Lung microvascular endothelial cell (primary cell): ENCODE data around the gene CDC25A. TPM values are rescaled to one million over a fixed set of nuclear protein-coding genes. Genes with fewer than 3 reads are reported as not detected.
"Not testable (repeated sequence)": the region's sequence is repeated elsewhere in the genome, so short reads cannot be mapped to it uniquely, and the experiment has no call there.

Source experiments
- DNase-seq, 2 donors: peaks; one replicate each; pipeline versions ENCODE4 v3.0.0 to v3.0.0-alpha.2; 2010; ENCODE audit warnings: low read depth in 2 of 2
- total RNA-seq: library from RNA; depleted of rRNA; stranded (reverse); fragments of >200 nt; gene quantifications from 2 replicates; pipeline ENCODE4 v1.2.1, GENCODE V29; 2014

Gene CDC25A
- total RNA-seq, 1 donor from 2014 or later: 5.0 TPM

DNA sequence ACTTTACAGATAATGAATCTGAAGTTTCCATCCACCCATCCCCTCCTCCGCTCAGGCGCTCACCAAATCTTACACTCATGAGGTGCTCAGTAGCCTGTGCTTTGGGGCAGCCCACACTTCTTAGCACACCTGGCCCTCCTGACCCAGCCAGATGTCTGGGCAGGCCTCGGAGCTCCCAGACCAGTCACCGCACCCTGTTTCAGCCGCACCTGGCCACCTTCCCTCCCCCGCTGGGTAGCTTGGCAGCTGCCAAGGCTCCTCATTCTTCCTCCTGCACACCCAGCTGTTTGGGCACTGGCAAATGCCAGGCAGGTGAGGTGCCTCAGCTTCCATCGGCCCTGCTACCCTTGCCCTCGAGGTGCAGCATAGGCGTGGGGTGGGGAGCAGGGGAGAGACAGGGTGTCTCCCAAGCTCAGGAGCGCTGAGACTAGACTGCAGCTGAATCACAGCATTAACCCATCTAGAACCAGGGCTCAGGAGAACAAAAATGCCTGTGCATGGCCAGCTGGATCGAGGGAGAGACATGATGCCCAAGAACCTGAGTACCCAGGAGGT is 45.8 kb downstream of the CDC25A start:
- no peak for DNase-seq

DNA sequence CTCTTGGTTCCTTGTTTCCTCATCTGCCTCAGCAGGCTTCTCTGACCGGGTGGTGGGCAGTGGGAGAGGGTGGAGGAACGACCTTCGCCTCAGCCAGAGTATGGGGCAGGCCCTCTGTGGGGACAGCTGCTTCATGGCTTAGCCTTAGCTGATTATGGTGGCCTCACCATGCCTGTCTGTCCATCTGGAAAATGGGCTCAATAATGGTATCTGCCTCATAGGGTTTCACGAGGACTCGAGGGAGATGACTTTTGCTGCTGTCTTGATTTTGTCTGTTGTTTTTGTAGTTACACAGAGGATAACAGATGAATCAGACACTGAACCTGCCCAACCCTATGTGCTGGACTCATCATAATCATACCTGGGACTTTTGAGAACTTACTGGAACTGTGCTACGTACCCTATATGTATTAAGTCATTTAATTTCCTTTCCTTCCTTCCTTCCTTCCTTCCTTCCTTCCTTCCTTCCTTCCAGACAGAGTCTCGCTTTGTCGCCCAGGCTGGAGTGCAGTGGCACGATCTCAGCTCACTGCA is 46.5 kb downstream of the CDC25A start:
- no peak for DNase-seq

DNA sequence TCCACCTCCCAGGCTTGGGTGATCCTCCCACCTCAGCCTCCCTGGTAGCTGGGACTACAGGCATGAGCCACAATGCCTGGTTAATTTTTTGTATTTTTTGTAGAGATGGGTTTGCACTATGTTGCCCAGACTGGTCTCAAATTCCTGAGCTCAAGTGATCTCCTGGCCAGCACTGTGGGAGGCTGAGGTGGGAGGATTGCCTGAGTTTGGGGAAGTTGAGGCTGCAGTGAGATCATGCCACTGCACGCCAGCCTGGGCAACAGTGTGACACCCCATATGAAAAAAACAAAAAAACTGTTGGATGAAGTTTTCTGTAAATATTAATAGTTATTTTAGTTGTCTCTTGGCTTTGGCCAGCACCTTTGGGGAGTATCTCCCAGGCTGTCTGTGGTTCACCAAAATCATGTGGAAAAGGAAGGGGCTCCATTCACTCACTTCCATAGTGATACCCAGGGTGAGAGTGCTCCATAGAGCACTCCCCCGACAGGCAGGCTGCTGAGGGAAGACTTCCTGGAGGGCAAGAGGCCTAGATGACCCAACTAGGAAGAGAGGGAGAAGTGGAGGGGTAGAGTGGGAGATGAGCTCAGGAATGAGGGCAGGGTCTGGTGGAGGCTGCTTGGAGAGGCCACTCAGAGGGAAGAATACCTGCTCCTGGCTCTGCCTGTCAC is 47.1 kb downstream of the CDC25A start:
- DNase-seq: no peak

DNA sequence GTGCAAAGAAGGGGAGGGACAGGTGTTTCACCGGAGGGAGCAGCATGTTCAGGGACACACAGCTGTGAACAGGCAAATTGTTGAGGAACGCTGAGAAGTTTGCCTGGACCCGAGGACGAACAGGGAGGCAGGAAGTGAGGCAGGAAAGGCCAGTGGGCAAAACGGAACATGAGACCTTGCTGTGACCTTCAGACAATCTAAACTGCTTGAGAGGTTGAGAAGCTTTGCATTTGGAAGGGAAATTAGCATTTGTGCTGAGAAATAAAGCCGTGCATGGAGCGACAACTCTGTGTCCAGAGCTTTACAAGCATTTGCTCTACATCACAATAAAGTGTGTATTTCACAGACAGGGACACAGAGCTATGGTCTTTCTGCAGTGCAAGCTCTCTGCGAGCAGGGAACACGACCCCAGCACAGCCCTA is 47.9 kb downstream of the CDC25A start:
- DNase-seq: peak; percentile 22 to 57

DNA sequence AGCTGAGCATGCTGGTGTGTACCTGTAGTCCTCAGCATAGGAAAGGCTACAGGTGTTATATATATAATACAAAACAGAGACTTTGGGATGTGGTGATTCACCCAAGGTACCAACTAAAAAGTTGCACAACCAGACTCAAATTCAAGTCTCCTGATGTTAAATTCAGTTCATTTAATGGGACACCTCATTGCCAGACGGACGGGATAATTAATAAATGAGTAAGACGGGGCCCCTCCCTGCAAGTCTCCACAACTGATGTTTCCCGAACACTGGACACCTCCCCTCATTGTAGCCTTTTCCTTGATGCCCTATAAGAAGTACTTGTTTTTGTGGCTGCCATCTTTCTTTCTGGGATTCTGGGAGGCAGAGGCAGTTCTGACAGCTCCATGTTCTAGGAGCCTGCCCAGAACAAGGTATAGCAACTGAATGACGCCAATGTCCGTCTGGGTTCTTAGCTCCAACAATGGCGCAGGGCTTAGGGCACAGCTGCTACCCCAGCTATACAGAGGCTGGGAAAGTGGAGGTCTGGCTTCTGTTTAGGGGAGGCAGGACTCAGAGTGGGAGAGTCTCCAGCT is 50.7 kb downstream of the CDC25A start:
- DNase-seq: no peak

DNA sequence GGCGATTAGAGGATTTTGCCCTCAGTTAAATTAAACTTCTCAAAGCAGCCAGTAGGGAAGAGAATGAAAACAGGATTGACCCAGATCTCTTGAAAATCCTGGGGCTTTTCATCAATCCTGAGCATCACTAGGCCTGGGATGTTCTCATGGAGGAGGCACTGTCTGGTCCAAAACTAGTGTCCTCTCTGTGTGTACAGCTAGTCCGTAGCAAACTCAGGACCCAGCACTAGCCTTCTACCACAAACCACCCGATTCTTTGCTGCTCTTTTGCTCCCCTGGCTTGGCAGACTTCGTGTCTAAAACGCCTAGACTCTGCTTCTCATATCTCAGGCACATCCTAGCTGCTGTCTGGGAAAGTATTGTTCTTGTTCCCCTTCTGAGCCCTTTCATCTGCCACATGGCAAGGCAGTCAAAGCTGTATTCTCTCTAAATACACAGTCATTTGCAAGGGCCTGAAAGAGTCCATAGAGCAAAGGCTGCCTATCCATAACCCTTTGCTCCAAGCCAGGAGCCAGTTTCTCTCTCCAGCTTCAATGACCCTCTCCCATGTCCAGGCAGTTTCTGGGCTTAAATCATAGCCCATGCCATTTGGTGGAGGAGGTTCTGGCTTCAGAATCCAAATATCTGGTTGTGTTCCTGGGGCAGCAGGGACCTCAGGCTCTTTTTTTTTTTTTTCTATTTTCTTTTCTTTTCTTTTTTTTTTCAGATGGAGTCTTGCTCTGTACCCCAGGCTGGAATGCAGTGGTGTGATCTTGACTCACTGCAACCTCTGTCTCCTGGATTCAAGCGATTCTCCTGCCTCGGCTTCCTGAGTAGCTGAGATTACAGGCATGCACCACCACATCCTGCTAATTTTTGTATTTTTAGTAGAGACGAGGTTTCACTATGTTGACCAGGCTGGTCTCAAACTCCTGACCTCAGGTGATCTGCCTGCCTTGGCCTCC is 52.4 kb downstream of the CDC25A start:
- peak in 1 of 2 donors; percentile 57 for DNase-seq

DNA sequence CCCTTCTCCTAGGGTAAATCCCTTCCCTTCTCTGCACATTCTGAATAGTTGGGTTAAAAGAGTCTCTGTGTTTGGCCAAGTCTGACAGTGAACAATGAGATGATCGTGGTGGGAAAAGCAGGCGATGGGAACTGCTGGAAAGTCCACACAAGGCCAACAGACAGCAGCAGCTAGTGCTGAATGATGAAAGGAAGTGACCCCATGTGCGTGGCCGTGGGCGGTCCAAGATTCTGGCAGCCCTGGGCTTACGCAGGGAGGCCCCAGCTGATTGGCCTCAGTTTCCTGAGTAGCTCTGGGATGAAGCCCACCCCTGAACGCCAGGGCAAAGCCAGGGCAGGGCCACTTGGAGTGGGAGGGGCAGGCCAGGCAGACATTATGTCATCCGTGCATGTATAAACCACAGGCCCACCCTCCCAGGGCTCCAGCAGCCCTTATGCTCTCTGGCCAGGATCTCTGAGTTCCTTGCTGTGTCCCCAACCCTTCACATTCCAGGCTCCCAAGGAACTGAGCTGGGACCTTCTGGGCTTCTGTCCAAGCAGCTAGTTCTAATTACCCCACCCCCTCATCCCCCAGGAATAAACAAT is 57.8 kb downstream of the CDC25A start:
- DNase-seq: peak; percentile 95 to 96

DNA sequence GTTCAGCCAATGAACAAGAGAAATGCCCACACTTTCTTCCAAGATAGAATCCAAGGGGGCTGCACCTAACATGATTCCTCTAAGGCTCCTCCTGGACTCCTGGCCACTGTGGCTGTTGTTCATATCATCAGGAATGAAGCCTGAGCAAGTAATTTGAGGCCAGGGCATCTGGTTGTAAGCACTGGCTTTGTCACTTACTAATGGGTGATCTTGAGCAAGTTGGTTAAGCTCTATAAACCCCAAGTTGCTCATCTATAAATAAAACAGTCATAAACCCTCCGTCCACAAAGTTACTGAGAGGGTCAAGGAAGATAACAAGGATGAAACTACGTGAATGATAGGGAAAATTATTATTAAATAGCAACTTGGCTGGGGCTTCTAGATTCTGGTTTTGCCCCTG is 58.3 kb downstream of the CDC25A start:
- DNase-seq: no peak

DNA sequence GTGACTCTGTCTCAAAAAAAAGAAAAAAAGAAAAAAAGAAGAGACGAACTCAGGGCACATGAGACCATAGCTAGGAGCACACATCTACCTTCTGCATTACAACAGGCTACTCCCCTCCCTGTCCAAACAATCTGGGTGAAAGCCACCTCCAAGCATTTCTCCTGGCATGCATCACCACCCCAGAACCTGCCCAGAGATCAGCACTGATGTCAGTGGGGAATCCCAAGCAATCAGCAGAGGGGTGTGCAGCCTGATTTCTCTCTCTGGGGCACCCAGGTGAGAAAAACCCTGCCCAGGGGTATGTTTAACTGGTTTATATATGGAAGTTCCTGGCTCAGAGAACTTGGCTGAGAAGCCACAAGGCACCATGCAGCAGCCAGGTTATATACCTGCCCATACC is 59.4 kb downstream of the CDC25A start:
- no peak for DNase-seq

DNA sequence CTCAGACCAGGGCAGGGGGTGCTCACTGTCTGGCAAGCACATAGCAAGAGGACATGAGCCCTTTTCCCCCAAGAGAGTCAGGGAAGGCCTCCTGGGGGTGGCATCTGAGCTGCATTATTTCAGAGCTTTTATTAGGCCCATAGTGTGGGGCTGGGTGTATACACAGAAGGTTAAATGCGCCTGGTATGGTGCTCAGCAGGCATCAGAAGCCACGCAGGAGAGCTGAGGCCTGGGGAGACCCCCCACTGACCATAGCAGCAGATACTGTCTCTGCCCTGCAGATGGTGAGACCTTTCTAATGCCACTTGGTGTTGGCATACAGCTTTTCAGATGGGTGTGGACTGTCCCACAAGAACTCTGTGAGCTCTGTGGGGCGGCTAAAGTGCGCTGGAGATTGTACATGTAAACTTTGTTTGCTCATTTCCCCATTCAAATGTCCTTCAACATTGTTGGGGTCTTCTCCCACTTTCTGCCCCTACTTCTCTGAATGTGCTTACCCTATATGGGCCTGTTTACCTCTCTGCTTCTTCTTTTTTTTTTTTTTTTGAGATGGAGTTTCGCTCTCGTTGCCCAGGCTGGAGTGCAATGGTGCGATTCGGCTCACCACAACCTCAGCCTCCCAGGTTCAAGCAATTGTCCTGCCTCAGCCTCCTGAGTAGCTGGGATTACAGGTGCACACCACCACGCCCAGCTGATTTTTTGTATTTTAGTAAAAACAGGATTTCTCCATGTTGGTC is 62.2 kb downstream of the CDC25A start:
- no peak for DNase-seq

DNA sequence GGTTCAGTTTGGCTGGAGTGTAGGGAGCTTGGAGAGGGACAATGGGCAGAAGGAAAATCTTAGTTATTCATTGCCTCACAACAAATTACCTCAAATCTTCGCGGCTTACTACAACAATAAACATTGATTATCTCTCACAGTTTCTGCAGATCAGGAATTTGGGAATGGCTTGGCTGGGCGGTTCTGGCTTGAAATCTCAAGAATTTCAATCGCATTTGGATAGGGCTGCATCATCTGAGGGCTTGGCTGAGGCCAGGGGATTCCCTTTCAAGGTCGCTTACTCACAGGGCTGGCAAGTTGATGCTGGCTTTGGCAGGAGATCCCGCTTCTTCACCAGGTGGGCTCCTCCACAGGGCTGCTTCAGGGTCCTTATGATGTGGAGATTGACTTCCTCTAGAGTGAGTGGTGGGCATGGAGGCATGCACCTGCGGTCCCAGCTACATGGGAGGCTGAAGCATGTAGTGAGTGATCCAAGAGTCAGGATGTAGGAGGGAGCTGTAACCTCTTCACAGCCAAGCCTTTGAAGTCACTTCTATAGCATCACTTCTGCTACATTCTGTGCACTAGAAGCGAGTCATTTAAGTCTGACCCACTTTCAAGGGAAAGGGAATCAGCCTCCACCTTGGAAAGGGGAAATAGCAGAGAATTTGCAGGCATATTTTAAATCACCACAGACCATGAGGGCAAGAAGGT is 63.1 kb downstream of the CDC25A start:
- DNase-seq: no peak

DNA sequence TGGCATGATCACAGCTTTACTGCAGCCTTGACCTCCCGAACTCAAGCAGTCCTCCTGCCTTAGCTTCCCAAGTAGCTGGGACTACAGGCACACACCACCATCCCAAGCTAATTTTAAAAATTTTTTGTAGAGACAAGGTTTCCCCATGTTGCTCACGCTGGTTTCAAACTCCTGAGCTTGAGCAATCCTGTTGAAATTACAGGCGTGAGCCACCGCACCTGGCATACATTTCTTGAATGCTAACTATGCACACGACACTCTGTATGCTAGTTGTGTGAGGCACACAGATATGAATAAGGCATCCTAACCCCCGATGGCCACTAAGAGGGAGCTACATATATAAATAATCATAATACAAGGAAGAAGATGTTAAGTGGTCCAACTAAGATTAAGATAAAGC is 64.9 kb downstream of the CDC25A start:
- DNase-seq: no peak

DNA sequence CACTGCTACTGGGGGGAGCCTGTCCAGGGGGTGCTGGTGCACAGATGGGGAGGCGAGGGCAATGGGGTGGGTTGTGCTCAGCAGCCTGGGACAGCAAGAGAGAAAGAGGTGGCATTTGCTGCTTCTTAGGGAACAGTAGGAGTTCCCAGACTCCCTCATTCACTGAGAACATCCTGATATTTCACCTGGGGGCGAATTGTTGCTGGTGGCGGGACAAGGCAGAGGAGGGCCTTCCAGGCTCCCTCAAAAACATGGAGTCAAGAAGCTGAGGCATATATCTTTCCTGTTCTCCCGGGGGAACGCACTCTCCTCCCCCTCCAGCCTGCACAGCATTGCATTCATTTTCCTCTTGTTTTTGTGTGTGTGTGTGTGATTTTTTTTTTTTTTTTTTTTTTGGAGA is 65.7 kb downstream of the CDC25A start:
- DNase-seq: no peak

DNA sequence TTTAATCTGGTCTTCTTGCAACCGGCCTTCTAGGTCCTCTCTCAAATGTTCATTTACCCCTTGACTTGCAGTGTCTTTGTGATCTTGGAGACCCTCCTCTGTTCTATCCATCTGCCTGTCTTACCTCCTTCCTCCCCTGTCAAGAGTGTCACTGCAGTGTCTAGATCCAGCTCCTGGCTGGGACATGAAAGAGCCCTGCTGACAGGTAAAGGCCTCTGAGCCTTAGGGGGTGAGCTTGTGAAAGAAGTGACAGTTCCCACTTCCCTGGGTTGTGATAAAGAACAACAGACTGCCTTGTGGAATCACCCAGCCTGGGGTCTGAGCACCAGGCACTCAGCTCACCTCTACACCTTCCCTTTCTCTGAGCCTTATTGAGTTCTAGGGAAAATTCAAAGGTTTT is 68.0 kb downstream of the CDC25A start:
- DNase-seq: no peak

DNA sequence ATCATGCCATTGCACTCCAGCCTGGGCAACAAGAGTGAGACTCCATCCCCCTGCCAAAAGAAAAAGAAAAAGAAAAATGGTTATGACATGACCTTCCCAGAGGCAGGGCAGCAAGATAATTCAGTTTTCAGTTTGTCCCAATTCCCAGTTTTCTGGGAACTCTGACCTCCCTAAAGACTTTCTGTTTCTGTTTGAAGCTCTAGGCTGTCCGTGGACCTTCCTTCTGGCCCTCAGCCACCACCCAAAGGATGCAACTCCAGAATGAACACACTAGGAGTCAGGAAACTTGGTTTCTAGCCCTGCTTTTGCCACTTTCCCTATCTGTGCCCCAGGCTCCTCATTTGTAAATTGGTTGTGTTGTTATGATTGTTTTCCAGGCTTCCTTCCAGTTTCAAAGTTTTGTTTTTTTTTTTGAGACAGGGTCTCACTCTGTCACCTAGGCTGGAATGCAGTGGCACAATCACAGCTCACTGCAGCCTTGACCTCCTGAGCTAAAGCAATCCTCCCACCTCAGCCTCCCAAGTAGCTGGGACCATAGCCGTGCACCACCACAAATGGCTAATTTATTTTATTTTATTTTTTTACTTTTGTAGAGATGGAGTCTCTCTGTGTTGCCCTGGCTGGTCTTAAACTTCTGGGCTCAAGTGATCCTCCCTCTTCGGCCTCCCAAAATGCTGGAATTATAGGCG is 68.6 kb downstream of the CDC25A start:
- peak in 1 of 2 donors; percentile 59 for DNase-seq

DNA sequence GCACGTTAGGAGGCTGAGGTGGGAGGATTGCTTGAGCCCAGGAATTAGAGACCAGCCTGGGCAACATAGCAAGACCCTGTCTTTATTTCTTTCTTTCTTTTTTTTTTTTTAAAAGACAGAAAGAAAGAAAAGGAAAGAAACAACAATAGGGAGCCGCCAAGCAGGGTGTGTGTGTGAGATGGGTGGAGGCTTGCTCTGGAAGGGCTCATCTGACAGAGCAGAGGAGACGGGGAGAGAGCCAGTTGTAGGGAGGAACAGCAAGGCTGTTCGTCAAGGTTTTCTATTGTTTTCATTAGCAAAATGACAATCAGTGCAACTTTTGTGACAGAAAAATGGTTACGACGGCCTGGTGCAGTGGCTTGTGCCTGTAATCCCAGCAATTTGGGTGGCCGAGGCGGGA is 69.3 kb downstream of the CDC25A start:
- no peak for DNase-seq

DNA sequence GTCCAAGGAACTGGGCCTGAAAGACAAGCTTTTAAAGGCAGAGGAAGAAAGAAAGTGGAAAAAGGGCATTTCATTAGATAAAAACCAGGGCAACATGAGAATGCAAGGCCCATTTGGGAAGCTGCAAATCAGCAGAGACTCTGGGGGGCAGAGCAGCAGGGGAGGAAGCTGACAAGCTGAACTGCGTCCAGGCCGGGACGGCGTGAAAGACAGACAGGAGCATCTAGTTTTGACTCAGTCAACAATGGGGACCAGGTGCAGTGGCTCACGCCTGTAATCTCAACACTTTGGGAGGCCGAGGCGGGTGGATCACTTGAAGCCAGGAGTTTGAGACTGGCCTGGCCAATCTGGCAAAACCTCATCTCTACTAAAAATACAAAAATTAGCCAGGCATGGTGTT is 69.9 kb downstream of the CDC25A start:
- DNase-seq: no peak

DNA sequence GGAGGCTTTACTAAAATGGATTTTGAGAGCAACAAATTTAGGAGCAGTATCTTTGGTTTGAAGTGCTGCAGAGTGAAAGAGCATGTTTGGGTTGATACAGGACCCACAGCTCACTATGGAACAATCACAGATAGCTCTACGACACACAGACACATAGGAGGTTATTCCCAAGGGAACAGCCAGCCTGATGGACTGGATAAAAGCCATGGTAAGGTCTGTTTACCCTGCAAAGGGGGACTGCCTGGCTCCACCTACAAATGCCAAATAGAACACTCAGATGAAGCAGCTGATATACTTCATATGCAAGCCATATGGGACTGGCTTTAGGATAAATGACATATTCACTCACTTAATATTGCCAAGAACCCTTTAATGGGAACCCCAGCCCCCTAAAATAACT is 75.4 kb downstream of the CDC25A start:
- DNase-seq: no peak

DNA sequence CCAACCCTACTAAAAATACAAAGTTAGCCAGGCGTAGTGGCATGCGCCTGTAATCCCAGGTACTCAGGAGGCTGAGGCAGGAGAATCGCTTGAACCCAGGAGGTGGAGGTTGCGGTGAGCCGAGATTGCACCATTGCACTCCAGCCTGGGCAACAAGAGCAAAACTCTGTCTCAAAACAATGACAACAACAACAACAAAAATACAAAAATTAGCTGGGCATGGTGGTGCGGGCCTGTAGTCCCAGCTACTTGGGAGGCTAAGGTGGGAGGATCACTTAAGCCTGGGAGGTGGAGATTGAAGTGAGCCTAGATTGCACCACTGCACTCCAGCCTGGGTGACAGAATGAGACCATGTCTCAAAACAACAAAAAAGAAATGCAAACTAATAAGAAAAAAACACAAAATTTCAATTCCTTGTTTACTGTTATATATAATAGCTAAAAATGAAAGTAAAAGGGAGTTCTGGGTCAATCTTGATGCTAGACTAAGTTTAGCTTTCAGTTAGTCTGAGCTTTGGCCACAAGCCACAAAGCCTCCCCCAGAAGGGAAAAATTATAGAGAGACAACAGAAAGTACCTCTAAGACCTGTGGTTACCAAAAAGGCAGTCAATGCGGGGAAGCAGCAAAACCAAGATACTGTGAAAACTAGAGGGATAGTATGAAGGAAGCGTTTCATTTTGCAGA is 76.0 kb downstream of the CDC25A start:
- not testable (repeated sequence) for DNase-seq
